ENCODE data around the gene FREY1. TPM values are rescaled to one million over a fixed set of nuclear protein-coding genes. Genes with fewer than 3 reads are reported as not detected.

Gene FREY1
- total and polyA plus RNA-seq, 2 of the 4 experiments (the other 2 are of a cell fraction) = 0.21 TPM; not detected in 1

DNA sequence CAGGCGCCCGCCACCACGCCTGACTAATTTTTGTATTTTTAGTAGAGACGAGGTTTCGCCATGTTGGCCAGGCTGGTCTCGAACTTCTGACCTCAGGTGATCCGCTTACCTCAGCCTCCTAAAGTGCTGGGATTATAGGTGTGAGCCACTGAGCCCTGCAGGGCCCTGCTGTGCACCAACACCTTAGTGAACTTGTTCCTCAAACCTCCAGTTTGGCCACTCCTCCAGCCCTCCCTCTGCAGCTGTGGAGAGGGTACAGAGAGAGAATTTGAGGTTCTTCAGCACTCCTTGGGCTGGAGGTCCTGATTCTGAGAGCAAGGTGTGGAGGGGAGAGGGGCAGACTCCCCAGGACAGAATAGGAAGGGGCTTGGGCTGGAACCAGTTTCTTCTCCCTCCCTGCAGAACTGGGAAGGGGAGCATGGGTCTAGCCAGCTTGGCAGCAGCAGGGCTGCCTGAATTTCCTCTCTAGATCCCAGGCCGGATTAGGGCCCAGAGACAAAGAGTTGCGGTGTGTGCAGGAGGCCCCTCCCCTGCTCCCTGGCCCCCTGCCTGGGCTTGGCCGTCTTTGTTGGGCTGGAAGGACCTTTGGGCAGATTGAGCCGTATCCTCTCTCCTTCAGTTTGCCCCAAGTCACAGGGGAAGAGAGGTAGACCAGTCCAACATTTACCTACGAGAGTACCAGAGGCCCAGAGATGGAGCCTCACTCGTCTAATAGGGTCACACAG is 12.9 kb upstream of the FREY1 start (continued):
- TF ChIP-seq FOS (IDR thresholded peaks at IDR 0.05; ENCODE audit: low read depth, low read length) (no peak), CHD1 (IDR thresholded peaks at IDR 0.05; ENCODE audit: low read depth, low read length) (no peak), BHLHE40 (IDR thresholded peaks at IDR 0.05; ENCODE audit: low read depth, low read length) (no peak)
- TF ChIP-seq, protein P1, sequence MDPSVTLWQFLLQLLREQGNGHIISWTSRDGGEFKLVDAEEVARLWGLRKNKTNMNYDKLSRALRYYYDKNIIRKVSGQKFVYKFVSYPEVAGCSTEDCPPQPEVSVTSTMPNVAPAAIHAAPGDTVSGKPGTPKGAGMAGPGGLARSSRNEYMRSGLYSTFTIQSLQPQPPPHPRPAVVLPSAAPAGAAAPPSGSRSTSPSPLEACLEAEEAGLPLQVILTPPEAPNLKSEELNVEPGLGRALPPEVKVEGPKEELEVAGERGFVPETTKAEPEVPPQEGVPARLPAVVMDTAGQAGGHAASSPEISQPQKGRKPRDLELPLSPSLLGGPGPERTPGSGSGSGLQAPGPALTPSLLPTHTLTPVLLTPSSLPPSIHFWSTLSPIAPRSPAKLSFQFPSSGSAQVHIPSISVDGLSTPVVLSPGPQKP (IDR thresholded peaks at IDR 0.05; ENCODE audit: borderline replicate concordance, low read depth, low read length) = no peak
